ENCODE results near the gene SFSWAP.

The SFSWAP gene

DNA sequence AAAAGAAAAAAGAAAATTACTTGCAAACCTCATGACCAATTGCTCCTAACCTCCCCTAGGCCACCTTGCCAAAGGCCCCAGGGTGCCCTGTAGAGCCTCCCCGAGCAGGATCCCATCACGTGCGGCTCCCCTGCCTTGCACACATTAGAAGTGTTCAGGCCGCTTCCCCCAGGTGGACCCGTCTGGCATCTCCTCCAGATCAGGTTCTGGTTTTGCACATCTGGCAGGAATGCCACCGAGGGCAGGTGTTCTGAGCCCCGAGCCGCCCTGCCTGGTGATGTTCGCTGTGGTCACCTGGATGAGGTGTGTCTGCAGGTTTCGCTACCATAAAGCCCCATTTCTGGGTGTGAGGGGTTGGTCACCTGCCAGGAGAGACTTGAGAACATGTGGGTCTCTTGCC is 136.6 kb downstream of the SFSWAP start:
- Histone ChIP-seq H3K27me3 (ENCODE audit: control insufficient read depth, low read length) (peaks cover 5% of the 10 kb centered on the region), H3K4me1 (ENCODE audit: control insufficient read depth, low read length) (peaks cover under 1% of the 10 kb centered on the region; the same call in 1 of the 2 replicates), H3F3A (ENCODE audit: control insufficient read depth, insufficient read depth) (no peaks in the 10 kb centered on the region), H3K79me2 (ENCODE audit: control insufficient read depth, low read length) (no peaks in the 10 kb centered on the region), H3K9me3 (ENCODE audit: control insufficient read depth, insufficient read depth, low read length) (no peaks in the 10 kb centered on the region), H3K27ac (ENCODE audit: low read depth, low read length) (no peak overlapping the region), H3K4me2 (ENCODE audit: low read length) (no peak overlapping the region), H3K9me2 (replicated peaks; ENCODE audit: control insufficient read depth, low read length) (no peaks in the 10 kb centered on the region), H3K36me3 (ENCODE audit: control insufficient read depth, low read length) (no peaks in the 10 kb centered on the region), H4K20me1 (ENCODE audit: control insufficient read depth, insufficient read depth, low read depth, low read length) (no peaks in the 10 kb centered on the region), H3K4me3 (ENCODE audit: low read length) (no peak overlapping the region)
- no peak for TF ChIP-seq EZH2phosphoT487 (IDR thresholded peaks at IDR 0.05; ENCODE audit: borderline replicate concordance, low read length)
- TF ChIP-seq, protein P1, sequence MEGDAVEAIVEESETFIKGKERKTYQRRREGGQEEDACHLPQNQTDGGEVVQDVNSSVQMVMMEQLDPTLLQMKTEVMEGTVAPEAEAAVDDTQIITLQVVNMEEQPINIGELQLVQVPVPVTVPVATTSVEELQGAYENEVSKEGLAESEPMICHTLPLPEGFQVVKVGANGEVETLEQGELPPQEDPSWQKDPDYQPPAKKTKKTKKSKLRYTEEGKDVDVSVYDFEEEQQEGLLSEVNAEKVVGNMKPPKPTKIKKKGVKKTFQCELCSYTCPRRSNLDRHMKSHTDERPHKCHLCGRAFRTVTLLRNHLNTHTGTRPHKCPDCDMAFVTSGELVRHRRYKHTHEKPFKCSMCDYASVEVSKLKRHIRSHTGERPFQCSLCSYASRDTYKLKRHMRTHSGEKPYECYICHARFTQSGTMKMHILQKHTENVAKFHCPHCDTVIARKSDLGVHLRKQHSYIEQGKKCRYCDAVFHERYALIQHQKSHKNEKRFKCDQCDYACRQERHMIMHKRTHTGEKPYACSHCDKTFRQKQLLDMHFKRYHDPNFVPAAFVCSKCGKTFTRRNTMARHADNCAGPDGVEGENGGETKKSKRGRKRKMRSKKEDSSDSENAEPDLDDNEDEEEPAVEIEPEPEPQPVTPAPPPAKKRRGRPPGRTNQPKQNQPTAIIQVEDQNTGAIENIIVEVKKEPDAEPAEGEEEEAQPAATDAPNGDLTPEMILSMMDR (IDR thresholded peaks at IDR 0.05; ENCODE audit: low read depth, low read length, poor library complexity, severe bottlenecking) = no peak

GRCh38 chr12:131848753-131849152 is 137.9 kb downstream of the SFSWAP start:
- no peaks in the 10 kb centered on the region for H3K9me2 ChIP-seq (replicated peaks; ENCODE audit: control insufficient read depth, low read length)
- peaks cover 8% of the 10 kb centered on the region for H3K4me1 ChIP-seq (ENCODE audit: control insufficient read depth, low read length)
- H3K4me3 ChIP-seq (ENCODE audit: low read length) = no peak overlapping the region
- no peak overlapping the region for H3K4me2 ChIP-seq (ENCODE audit: low read length)
- H3K36me3 ChIP-seq (ENCODE audit: control insufficient read depth, low read length) = no peaks in the 10 kb centered on the region
- H3K27me3 ChIP-seq (ENCODE audit: control insufficient read depth, low read length) = peaks cover 18% of the 10 kb centered on the region
- TF ChIP-seq, protein P1 (IDR thresholded peaks at IDR 0.05; ENCODE audit: low read depth, low read length, poor library complexity, severe bottlenecking) = no peak
- no peak for TF ChIP-seq EZH2phosphoT487 (IDR thresholded peaks at IDR 0.05; ENCODE audit: borderline replicate concordance, low read length)
- H3K9me3 ChIP-seq (ENCODE audit: control insufficient read depth, insufficient read depth, low read length) = no peaks in the 10 kb centered on the region
- H3K79me2 ChIP-seq (ENCODE audit: control insufficient read depth, low read length) = no peaks in the 10 kb centered on the region
- no peaks in the 10 kb centered on the region; the same call in 1 of the 2 replicates for H4K20me1 ChIP-seq (ENCODE audit: control insufficient read depth, insufficient read depth, low read depth, low read length)
- no peaks in the 10 kb centered on the region for H3F3A ChIP-seq (ENCODE audit: control insufficient read depth, insufficient read depth)
- H3K27ac ChIP-seq (ENCODE audit: low read depth, low read length) = no peak overlapping the region
